Epithelial cell of prostate (primary cell): ENCODE measurements around the gene HLA-G.
"Not testable (repeated sequence)": the region's sequence is repeated elsewhere in the genome, so short reads cannot be mapped to it uniquely, and the experiment has no call there.

Source experiments
- DNase-seq: peaks from one replicate; pipeline ENCODE4 v3.0.0-alpha.2; 2011; ENCODE audit warnings: low read depth, low spot score
- H3K27ac ChIP-seq: fragments of 450-650 bp; 2 replicates; pipeline ENCODE4 v1.5.1; 2017; ENCODE audit warnings: mild to moderate bottlenecking

HLA-G gene

GRCh38 chr6:29827579-29828470, at the start of gene HLA-G:
HLA-G (plus strand) TSS chr6:29827825; CDS start chr6:29827845, 20 bp downstream.
- no peak within 1 kb of the TSS for H3K27ac ChIP-seq

DNA sequence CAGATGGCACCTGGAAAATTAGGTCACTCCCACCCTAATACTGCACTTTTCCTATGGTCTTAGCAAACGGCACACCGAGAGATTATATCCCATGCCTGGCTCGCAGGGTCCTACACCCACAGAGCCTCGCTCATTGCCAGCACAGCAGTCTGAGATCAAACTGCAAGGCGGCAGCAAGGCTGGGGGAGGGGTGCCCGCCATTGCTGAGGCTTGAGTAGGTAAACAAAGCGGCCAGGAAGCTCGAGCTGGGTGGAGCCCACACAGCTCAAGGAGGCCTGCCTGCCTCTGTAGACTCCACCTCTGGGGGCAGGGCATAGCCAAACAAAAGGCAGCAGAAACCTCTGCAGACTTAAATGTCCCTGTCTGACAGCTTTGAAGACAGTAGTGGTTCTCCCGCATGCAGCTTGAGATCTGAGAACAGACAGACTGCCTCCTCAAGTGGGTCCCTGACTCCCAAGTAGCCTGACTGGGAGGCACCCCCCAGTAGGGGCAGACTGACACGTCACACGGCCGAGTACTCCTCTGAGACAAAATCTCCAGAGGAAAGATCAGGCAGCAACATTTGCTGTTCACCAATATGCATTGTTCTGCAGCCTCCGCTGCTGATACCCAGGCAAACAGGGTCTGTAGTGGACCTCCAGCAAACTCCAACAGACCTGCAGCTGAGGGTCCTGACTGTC, 47.5 kb upstream of the HLA-G start:
- not testable (repeated sequence) for DNase-seq, H3K27ac ChIP-seq

More at GRCh38 chr6:29827579-29828470, at the start of gene HLA-G:
- no peak for DNase-seq

DNA sequence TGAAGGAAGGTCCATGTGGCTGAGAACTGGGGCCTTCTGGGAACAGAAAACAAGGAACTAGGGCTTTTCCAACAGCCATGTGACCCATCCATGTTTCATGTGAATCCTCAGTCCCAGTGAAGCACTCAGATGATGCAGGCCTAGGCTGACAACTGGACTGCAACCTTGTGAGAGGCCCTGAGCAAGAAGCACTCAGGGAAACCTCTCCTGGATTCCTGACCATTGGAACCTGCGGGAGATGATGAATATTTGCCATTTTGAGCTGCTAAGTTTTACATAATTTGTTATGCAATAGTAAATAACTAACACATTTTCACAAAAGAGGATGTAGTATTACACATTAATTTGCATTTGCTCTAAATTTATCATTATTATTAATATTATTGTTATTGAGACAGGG, 38.4 kb upstream of the HLA-G start:
- H3K27ac ChIP-seq, result no peak overlapping the region
- no peak for DNase-seq

DNA sequence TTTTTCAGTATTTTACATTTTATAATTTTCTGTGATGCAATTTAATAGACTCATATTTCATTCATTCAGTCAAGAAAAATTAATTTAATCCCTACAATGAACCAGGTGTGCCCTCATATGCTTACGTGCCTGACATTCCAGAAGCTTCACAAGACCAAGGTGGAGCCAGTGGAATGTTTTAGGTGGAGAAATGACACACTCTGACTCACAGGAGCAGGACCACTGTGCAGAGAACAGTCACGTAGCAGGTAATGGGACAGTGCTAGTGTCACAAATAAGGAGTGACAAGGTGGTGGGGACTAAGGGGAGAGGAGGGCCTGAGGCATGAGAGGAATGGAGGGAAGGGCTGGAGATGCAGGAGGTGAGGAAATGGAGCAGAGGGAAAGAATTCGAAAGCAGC, 37.0 kb upstream of the HLA-G start:
- H3K27ac ChIP-seq, result peak overlapping the region; percentile 93
- peak; percentile 90 for DNase-seq

- DNase-seq, result no peak
- H3K27ac ChIP-seq, result peak overlapping the region; percentile 93
These were observed 36.5 kb upstream of the HLA-G start for GRCh38 chr6:29791162-29791561.

DNA sequence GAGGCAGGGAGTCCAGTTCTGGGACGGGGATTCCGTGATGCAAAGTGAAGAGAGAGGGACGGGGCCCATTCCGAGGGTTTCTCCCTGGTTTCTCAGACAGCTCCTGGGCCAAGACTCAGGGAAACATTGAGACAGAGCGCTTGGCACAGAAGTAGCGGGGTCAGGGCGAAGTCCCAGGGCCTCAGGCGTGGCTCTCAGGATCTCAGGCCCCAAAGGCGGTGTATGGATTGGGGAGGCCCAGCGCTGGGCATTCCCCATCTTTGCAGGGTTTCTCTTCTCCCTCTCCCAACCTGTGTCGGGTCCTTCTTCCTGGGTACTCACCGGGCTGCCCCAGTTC, 35.9 kb upstream of the HLA-G start:
- H3K27ac ChIP-seq, result peak overlapping the region; percentile 93
- DNase-seq, result no peak

GRCh38 chr6:29792123-29793035, 35.2 kb upstream of the HLA-G start:
- no peak for DNase-seq
- H3K27ac ChIP-seq, result peak overlapping the region; percentile 93

DNA sequence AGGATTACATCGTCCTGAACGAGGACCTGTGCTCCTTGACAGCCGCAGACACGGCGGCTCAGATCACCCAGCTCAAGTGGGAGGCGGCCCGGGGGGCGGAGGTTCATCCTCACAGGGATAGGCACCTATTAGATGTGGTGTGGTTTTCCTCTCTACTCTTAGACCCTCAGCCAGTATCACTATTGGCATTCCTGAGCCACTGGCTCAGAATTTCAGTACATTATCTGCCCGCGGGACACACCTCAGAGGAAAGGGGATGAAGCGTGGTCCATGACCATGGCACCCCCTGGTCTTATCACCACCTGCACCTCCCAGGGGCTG, 34.6 kb upstream of the HLA-G start:
- DNase-seq, result no peak
- peak overlapping the region; percentile 93 for H3K27ac ChIP-seq

- DNase-seq, result no peak
- H3K27ac ChIP-seq, result no peak overlapping the region
These were observed 33.8 kb upstream of the HLA-G start for GRCh38 chr6:29793796-29794195.

DNA sequence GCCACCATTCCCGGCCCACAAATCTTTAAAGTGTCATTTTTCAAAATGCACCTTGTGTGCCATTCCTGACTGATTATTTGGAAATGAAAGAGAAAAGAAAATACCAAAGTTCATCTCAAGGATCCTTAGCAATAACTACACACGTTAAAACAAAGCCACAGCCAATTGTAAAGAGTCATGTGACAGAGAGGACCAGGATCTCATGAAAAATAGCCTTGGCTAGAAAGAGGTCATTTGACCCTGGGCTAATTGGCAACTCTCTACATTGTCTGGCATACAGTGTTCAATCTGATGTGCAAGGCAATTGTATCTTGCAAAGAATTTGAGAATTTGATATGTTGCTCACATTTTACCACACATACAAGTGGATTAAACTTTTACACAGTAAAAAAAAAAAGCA, 31.6 kb upstream of the HLA-G start:
- H3K27ac ChIP-seq, result peak overlapping the region; percentile 87
- DNase-seq, result no peak

GRCh38 chr6:29797135-29797534, 30.5 kb upstream of the HLA-G start:
- H3K27ac ChIP-seq, result peak overlapping the region; percentile 87
- peak; percentile 92 for DNase-seq

GRCh38 chr6:29797966-29798365, 29.7 kb upstream of the HLA-G start:
- DNase-seq, result no peak
- H3K27ac ChIP-seq, result peak overlapping the region; percentile 87

DNA sequence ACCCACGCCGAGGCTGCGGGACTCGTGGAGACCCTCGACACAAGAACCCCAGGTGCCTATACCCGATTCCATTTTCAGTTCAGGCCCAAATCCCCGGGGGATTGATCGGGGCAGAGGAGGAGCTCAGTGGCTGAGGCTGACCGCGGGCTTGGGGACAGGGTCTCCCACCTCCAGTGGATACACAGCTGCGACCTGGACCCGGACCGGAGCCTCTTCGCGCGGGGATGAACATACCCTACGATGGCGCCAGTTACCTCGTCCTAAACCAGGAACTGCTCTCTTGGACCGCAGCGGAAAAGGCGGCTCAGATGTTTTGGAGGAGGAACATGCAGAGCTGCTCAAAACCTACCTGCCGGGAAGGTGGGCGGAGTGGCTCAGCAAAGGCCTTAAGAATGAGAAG, 27.4 kb upstream of the HLA-G start:
- no peak overlapping the region for H3K27ac ChIP-seq
- no peak for DNase-seq

- peak overlapping the region; percentile 32 for H3K27ac ChIP-seq
- no peak for DNase-seq
These were observed 21.2 kb upstream of the HLA-G start for GRCh38 chr6:29806387-29806786.

DNA sequence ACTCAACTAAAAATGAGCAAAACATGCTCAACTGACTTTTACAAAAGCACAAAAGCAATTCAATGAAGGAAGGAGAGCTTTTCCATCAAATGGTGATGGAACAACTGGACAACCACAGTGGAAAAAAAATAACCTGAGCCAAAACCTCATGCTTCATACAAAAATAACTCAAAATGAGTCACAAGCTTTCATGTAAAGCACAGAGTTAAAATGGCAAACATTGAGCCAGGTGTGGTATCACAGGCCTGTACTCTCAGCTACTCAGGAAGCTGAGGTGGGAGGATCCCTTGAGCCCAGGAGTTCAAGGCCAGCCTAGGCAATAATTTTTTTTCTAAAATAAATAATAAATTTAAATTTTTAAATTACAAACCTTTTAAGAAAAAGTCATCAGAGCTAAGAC, 18.4 kb upstream of the HLA-G start:
- DNase-seq, result no peak

GRCh38 chr6:29810371-29810770, 17.3 kb upstream of the HLA-G start:
- H3K27ac ChIP-seq, result no peak overlapping the region

More for the DNA sequence above, 18.4 kb upstream of the HLA-G start:
- H3K27ac ChIP-seq, result no peak overlapping the region

DNA sequence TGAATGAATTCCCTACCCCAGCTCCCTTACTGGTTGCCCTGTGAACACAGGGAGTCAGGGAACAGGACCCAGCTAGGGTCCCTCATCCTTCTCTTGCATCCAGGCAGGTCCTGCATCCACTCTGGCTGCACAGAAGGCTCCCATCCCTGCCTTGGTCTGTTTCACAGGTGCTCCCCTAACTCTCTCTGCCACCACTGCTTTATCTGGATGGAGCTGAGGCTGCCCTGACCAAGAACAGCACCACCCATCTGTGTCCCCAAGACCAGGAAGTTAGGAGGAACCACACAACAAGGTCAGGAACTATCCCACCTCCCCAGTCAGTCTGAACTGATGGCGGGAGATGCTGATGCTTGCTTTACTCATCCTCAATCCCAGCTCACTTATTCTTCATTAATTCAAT, 16.2 kb upstream of the HLA-G start:
- H3K27ac ChIP-seq, result no peak overlapping the region
- no peak for DNase-seq

More at GRCh38 chr6:29810371-29810770, 17.3 kb upstream of the HLA-G start:
- DNase-seq, result no peak

DNA sequence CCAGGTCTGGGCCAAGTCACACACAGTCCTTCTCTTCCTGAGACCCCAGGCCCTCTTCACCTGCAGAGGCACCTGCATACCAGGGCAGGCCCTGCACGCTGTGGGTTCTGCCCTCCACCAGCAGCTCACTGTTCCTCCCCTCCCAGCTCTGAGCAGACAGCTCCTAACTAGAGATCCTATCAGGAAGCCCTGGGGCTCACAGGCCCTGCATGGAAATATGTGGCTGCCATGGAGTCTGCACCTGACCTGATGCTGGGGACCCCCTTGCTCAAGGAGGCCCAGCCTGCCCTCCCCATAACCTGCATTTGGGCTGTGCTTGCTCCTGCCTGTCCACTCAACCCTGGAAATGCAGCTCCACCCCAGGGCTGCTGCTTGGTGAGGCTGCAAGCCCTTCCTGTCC, 14.6 kb upstream of the HLA-G start:
- no peak overlapping the region for H3K27ac ChIP-seq
- DNase-seq, result no peak

GRCh38 chr6:29813809-29814208, 13.8 kb upstream of the HLA-G start:
- no peak for DNase-seq
- peak overlapping the region; percentile 50 for H3K27ac ChIP-seq

DNA sequence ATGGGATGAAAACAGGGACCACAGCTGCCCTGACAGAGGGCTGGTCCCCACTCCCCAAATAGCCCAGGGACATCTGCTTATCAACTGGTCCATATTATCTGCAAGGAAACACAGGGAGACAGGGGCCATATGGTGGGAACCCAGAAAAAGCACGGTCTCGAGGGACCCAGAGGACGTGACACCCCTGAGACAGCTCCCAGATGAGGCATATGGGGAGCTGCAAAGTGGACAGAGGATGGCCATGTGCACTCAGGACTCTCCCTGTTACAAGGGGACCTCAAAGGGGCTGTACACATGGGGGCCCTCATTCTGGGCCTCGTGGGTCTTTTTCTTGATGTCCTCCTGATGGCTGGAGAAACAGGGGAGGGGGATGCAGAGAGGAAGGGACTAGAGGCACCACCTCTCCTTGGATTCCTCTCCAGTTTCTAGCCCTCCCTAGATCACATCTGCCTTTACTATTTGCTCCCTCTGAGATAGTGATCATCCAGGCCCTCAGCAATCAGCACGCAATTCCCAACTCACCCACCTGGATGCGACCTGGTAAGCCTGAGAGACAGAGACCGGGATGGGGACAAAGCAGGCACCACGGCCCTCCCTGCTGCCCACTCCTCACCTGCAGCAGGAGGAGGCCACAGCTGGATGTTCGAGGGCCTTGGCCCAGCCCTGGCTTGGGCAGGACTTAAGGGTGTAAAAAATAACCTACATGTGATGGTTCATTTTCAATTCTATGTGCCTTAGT, 13.1 kb upstream of the HLA-G start:
- DNase-seq, result no peak
- H3K27ac ChIP-seq, result peak overlapping the region; percentile 50
